ENCODE data around the gene PSMD2.
A peak's percentile ranks its signal among the peaks of the same experiment; 100 is the strongest.
"Not testable (repeated sequence)": the region's sequence is repeated elsewhere in the genome, so short reads cannot be mapped to it uniquely, and the experiment has no call there.

PSMD2 gene

GRCh38 chr3:184339451-184340135 lies 40.6 kb downstream of the PSMD2 start:
- DNase-seq (ENCODE audit: low spot score) = not testable (repeated sequence)

DNA sequence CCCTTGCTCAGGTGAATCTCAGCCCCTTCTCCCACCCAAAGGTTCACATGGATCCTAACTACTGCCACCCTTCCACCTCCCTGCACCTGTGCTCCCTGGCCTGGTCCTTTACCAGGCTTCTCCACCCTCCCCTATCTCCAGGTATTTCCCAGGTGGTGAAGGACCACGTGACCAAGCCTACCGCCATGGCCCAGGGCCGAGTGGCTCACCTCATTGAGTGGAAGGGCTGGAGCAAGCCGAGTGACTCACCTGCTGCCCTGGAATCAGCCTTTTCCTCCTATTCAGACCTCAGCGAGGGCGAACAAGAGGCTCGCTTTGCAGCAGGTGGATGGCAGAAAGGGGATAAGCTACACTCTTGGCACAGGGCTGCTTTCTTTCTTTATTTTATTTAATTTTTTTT lies 42.9 kb downstream of the PSMD2 start:
- no peak for DNase-seq (ENCODE audit: low spot score)

GRCh38 chr3:184343200-184343876 lies 44.3 kb downstream of the PSMD2 start:
- DNase-seq (ENCODE audit: low spot score) = no peak

- no peak for DNase-seq (ENCODE audit: low spot score)
These were observed 45.7 kb downstream of the PSMD2 start for GRCh38 chr3:184344579-184345316.

DNA sequence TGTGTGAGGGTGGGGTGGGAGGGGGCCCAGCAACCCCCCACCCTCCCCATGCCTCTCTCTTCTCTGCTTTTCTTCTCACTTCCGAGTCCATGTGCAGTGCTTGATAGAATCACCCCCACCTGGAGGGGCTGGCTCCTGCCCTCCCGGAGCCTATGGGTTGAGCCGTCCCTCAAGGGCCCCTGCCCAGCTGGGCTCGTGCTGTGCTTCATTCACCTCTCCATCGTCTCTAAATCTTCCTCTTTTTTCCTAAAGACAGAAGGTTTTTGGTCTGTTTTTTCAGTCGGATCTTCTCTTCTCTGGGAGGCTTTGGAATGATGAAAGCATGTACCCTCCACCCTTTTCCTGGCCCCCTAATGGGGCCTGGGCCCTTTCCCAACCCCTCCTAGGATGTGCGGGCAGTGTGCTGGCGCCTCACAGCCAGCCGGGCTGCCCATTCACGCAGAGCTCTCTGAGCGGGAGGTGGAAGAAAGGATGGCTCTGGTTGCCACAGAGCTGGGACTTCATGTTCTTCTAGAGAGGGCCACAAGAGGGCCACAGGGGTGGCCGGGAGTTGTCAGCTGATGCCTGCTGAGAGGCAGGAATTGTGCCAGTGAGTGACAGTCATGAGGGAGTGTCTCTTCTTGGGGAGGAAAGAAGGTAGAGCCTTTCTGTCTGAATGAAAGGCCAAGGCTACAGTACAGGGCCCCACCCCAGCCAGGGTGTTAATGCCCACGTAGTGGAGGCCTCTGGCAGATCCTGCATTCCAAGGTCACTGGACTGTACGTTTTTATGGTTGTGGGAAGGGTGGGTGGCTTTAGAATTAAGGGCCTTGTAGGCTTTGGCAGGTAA lies 46.5 kb downstream of the PSMD2 start:
- DNase-seq (ENCODE audit: low spot score) = no peak

DNA sequence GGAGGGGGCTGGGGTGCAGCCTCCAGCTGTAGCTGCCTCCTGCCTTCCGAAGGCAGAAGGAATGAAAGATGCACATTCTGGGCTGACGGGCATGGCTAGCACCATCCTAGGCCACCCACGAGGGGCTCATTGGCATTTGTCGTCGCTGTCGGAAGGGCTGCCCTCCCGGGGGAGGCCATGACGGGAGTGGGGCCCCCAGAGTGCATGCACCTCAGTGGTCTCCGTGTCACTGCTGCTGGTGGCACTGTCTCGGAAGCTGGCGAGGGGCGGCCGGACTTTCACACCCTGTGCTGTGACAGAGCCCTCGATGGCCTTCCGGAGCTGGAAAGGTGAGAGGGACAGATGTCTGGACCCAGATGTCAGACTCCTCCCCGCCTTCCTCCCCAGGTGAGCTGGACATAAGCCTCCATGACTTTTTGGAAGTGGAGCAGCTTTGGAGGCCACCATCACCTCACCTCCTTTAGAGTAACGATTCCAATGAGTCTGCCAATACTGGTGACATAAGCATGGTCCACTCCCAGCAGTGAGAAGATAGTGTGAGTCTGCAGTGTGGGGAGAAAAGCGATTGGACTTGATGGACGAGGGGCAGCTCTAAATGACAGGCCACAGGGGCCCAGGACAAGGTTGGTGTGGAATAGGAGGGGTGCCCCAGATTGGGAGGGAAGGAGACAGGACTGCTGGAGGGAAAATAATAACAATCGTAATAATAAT lies 47.6 kb downstream of the PSMD2 start:
- no peak for DNase-seq (ENCODE audit: low spot score)

GRCh38 chr3:184347321-184348056 lies 48.4 kb downstream of the PSMD2 start:
- no peak for DNase-seq (ENCODE audit: low spot score)

DNA sequence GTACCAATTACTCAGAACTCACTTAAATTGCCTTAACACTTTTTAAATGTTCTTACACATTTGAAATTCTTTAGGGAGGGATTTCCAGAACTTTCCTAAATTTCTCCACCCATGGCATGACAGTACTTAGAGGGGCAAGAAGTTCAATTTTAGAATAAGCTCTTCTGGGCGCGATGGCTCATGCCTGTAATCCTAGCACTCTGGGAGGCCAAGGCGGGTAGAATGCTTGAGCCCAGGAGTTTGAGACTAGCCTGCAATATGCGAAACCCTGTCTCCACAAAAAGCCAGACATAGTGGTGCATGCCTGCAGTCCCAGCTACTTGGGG lies 49.0 kb downstream of the PSMD2 start:
- DNase-seq (ENCODE audit: low spot score) = no peak

DNA sequence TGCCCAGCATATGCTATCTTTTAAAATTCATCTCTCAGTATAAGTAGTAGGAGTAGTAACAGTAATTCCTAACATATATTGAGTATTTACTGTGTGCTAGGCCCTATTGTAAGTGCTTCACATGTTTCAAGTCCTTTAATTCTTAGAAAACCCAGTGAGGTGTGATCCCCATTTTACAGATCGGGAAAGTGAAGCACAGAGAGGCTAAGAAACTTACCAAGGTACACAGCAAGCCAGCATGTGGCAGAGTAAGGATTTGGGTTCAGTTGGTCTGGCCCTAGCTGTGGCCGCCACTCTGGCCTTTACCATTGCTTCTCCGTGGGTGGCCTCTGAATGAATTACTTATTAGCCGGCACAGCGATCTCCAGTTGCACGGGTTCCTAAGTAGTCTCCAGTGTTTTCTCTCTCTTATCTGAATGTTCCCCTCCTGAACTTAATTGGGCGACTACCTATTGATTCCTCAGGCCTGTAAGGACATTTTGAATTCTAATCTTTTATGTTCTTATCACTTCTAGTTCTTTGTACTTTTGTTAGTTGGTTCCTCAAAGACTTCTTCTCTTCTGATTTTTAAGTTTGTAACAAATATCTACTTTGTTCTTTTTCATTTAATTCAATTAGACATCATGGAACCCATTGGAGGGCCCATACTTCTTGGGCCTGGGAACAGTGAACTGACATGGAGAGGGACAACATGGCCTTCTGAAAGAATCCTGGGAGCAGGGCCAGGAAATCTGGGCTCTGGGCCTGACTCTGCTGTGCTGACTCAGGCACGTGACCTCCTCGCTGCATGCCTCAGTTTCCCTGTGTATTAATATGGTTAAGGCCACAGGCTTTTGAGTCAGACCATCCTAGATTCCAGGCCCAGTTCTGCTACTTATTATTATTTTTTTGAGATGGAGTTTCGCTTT lies 50.8 kb downstream of the PSMD2 start:
- DNase-seq (ENCODE audit: low spot score) = no peak

GRCh38 chr3:184350618-184351017 lies 51.6 kb downstream of the PSMD2 start:
- DNase-seq (ENCODE audit: low spot score) = no peak

DNA sequence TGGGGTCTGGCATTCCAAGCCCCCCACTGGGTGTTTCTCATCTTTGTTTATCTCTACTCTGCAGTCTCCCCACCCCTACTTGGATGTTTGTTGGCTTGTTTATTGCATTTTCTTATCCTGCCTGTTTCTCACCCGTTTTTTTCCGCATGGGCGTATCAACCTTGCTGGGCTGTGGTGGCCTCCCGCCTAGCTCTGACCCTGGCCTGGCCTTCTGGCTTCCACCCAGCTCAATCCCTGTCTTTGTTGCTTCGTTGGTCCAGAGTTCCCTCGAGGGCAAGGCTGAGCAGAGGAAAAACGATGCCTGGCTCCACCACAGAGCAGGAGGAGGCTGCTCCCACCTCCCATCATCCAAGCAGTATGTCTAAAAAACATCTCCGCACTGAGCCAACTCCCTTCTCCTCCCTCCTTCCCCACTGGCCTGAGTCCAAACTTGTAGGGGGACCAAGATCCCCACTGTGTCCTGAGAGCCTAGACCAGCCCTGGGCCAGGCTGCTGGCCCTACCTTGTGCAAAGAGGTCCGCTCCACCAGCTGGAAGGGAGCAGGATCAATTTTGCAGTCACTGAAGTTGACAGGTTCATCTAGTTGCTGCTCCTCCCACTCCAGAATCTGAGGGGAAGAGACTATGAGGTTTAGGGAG lies 52.6 kb downstream of the PSMD2 start:
- peak; percentile 48 for DNase-seq (ENCODE audit: low spot score)

- DNase-seq (ENCODE audit: low spot score) = peak; percentile 37
These were observed 53.2 kb downstream of the PSMD2 start for GRCh38 chr3:184352149-184352785.

GRCh38 chr3:184352897-184353545 lies 54.0 kb downstream of the PSMD2 start:
- no peak for DNase-seq (ENCODE audit: low spot score)

DNA sequence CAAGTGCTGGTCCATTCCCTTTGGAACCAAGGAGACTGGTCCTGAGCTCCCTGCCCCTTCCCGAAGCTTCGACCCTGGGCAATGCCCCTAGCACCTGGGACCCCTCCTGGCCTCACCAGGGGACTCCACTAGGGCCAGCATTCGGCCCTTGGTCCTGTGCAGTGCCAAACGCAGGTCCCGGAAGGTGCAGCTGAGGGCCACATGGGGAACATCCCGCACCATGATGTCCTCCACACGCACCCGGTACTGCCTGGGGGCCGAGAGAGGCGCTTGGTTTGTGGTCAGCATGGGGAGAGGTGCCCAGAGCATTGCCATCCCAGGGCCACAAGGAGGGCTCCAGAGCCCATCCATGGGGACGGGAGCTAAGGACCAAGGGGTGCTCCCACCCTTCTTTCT lies 54.5 kb downstream of the PSMD2 start:
- no peak for DNase-seq (ENCODE audit: low spot score)

DNA sequence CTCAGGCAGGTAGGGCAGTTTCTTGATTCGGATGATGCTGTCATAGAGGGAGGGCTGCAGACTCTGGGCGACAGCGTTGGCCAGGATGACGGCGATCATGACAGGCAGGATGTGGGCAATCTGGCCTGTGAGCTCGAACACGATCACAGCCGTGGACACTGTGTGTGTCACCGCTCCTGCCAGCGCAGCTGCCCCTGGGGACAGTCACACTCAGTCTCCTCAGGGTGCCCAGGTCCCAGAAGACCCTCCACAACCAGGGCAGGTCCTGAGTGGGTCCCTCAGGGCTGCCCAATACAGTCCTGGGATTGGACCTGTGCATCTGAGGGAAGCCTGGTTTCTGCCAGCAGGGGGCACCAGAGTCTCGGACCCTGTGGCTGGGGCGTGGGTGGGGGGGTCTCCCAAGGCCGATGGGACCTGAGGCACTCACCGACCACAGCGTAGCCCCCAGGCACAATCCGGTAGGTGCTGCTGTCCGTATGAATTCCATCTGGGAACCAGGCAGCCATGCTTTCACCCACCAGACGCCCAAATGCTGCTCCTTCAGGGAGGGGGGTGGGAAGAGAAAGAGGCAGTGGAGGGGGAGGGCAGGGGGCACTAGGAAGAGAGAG lies 55.2 kb downstream of the PSMD2 start:
- no peak for DNase-seq (ENCODE audit: low spot score)

- DNase-seq (ENCODE audit: low spot score) = peak; percentile 50
These were observed 55.7 kb downstream of the PSMD2 start for GRCh38 chr3:184354754-184355153.

GRCh38 chr3:184355261-184356040 lies 56.4 kb downstream of the PSMD2 start:
- peak; percentile 61 for DNase-seq (ENCODE audit: low spot score)

All from left forelimb (tissue), 1 donor.